Inflammatory macrophage treated with lipopolysaccharide for 1 hour (primary cell): ENCODE data around the gene PAN3.

Experiments
- DNase-seq, 2 donors: peaks; one replicate each; pipeline ENCODE4 v3.0.0-alpha.2; 2020 to 2022

Gene PAN3

DNA sequence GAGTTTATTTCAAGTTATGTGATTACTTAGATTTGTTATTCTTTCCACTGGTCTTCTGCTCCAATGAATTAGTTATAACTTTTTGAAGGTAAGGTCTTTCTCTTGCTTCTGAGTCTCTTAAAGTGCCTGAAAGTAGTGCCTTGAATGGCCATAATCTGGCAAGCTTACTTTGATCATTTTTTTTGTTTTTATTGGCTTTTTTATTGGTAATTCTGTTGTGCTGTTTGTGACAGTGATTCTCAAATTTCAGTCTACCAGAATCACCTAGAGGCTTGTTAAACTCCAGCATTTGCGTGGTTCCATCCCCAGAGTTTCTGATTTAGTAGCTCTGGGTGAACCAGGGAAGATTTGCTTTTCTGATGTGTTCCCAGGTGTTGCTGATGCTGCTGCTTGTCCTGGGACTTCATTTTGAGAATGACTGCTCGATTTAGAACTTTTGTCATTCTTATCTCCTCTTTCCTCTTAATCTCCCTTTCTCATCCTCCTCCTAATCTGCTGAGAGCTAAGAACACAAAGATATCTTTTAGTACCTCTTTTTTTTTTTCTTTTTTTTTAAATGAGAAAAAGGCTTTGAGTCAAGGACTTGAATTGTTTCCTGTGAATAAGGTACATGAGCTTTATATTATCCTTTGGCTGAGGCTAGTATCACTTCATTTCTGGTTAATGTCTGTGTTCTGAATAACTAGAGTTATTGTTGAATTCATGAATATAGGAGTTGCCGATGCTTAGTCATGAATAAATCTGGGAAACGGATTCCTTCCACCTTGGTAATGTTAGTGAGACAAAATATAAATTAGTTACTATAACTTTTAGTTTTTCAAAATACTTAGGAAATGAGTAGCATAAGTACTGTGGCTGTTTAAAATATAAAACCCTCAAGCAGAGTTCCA lies 91.4 kb downstream of the PAN3 start:
- DNase-seq, result no peak

DNA sequence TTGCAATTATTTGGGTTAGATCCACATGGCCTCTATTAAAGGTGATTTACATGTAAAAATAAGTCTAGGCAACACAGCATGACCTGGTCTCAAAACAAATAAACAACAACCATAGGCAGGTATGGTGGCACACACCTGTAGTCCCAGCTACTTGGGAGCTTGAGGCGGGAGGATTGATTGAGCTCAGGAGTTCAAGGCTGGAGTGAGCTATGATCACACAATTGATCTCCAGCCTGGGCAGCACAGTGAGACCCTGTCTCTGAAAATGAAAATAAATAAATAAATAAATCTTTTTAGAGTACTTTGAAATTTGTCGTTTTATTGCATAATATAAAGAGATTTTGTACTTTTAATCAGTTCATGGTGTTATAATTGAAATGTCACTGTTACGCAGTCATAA lies 93.3 kb downstream of the PAN3 start:
- DNase-seq, result no peak

DNA sequence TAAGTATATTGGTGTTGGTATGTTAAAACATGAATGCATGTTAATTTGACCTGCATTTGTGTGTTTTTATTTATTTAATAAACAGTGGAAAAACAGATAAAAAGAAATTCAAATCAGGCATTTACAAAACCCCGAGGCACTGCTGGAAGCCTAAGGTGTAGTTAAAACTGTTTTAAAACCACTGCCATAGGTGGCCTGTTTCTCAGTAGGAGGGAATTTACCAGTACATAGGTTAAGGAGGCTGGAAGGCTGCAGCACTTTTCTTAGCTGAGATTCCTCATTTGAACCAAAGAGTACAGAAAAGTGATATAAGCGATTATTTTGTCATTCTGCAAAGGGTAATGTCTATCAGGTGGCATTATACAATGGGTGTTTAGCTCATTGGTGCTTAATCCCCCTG lies 99.6 kb downstream of the PAN3 start:
- no peak for DNase-seq

DNA sequence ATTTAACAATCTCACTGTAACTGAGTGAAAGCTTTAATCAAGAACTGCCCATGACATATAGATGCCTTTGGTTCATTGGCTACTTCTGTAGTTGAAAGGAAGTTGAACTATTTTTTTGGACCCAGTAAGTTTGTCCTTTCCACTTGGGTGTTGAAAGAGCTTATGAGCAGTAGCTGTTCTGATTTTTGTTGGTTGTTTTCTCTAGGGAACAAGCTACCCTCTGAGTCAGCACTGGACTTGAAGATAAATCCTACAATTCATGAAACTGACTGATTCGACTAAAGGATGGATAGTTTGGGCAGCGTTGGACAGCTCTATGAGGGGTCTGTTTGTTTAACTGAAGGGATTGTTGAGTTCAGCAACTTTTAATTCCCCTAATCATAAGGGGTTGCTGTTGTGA lies 101.0 kb downstream of the PAN3 start:
- peak; percentile 10 to 13 for DNase-seq

DNA sequence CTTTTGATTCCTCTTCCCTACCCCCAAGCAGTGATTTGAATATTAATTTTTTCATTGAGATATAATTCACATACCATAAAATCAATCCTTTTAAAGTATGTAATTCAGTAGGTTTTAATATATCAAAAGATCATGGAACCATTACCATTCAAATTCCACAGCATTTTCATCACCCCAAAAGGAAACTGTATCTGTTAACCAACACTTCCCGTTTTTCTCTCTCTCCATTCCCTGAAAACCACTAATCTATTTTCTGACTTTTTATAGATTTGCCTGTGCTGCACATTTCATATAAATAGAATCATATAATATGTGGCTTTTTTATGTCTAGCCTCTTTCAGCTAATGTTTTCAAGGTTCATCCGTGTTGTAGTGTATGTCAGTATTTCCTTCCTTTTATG lies 107.1 kb downstream of the PAN3 start:
- no peak for DNase-seq

DNA sequence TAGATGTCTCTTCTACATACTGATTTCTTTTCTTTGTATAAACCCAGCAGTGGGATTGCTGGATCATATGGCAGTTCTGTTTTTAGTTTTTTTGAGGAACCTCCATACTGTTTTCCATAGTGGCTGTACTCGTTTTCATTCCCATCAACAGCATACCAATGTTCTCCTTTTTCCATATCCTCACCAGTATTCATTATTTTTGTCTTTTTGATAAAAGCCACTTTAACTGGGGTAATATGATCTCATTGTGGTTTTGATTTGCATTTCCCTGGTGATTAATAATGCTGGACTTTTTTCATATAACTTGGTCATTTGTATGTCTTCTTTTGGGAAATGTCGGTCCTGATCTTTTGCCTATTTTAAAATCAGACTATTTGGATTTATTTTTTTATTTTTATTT lies 108.5 kb downstream of the PAN3 start:
- DNase-seq, result no peak

DNA sequence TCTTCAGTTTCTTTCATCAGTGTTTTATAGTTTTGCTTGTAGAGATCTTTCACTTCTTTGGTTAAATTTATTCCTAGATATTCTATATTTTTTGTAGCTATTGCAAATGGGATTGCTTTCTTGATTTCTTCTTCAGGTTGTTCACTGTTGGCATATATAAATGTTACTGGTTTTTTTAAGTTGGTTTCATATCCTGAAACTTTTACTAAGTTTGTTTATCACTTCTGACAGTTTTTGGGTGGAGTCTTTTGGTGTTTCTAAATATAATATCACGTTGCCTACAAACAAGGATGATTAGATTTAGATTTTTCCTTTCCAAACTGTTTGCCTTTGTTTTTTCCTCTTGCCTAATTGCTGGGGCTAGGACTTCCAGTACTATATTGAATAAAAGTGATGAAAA lies 109.7 kb downstream of the PAN3 start:
- no peak for DNase-seq

DNA sequence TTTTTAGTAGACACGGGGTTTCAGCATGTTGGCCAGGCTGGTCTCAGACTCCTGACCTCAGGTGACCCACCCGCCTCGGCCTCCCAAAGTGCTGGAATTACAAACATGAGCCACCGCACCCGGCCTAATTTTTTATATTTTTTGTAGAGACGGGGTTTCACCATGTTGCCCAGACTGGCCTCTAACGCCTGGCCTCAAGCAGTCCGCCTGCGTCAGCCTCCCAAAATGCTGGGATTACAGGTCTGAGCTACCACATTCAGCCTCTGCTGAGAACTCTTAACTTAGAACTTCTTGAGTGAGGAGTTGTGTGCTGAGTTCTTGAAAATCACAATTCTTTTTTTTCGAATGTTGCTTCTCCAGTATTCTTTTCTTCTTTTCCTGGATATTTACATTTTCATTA lies 112.2 kb downstream of the PAN3 start:
- no peak for DNase-seq

DNA sequence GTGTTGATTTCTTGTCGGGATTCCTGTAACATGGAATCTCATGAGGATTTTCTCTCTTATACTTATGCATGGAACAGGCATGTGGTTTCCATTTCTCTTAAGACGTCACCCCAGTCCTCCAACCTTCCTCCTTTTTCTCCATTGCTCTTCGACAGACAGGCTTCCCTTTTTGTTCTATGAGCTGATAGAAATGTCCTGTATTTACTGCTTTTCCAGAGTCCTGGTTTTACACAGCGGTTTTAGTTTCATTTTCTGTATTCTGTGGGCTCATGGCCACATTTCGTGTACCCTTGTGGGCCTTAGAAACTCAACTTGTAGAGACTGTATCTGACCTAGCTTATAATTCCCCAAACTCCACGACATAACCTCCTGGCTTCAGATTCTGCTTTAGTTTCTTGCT lies 113.1 kb downstream of the PAN3 start:
- DNase-seq, result peak; percentile 61 to 65

DNA sequence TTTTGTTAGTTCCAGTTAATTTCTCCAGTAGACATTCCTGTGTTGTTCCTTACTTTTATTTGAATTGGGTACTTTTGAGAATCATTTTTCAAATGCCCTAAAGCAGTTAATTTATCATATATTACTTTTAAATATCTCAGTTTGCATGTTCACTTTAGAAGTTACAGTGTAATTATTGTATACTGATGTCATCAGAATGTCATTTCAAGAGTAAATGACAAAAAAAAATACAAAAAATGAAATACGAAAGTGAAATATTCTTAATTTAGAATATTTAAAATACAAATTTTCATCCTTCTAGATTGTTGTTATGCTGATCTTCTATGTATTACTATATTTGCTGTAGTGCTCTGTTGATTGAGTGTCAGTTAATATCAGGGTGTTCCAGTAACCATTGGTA lies 114.2 kb downstream of the PAN3 start:
- DNase-seq, result no peak

DNA sequence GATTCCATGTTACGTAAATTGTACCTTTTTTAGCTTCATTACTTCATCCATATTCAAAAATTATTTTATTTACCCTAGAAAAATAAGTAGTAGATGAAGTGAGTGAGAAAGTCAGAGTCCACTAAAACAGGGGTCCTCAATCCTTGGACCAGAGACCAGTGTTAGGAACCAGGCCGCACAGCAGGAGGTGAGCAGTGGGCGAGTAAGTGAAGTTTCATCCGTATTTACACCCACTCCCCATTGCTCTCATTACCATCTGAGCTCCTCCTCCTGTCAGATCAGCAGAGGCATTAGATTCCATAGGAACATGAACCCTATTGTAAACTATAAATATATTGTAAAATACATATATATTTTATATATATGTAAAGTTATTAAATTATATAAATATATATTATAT lies 119.0 kb downstream of the PAN3 start:
- no peak for DNase-seq

DNA sequence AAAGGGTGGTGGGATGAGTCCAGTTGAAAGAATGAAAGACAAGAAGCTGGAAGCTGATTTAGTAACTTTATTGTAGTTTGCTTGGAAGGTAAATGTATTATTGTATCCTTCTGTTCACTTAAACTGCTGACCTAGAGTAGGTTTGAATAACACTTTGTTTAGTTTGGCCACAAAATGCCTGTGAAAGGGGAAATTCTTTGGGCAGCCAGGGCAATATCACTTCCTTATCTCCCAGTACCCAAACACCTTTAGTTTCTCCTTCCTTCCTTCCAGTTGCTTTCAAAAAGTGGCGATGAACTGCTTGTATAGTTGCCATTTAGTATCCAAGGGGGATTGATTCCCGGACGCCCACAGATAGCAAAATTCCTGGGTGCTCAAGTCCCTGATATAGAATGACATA lies 120.1 kb downstream of the PAN3 start:
- no peak for DNase-seq

DNA sequence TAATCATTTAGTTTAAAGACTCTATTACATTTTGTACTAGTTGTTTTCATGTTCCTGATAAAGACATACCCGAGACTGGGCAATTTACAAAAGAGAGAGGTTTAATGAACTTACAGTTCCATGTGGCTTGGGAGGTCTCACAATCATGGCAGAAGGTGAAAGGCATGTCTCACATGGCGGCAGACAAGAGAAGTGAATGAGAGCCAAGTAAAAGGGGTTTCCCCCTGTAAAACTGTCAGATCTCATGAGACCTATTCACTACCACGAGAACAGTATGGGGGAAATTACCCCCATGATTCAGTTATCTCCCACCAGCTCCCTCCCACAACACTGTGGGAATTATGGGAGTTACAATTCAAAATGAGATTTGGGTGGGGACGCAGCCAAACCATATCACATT lies 129.2 kb downstream of the PAN3 start:
- peak in 1 of 2 donors; percentile 13 for DNase-seq

DNA sequence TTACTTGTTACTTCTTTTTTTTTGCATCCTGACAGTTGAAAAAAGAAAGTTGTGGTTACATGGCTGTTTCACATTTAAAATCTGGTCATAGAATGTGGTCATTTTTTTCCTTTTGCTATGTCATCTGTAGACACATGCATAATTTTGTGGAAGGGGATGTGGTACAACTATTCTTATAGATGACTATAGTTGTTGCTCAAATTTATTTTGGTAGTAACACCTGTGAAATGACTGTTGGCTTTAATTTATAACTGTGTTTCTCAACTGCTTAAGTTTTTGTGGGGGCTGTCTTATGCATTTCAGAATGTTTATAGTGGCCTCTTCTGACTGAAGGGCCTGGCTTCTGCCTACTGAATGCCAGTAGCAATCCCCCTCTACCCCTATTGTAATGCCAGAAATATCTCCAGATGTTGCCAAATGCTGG lies 130.5 kb downstream of the PAN3 start:
- peak; percentile 63 to 66 for DNase-seq

DNA sequence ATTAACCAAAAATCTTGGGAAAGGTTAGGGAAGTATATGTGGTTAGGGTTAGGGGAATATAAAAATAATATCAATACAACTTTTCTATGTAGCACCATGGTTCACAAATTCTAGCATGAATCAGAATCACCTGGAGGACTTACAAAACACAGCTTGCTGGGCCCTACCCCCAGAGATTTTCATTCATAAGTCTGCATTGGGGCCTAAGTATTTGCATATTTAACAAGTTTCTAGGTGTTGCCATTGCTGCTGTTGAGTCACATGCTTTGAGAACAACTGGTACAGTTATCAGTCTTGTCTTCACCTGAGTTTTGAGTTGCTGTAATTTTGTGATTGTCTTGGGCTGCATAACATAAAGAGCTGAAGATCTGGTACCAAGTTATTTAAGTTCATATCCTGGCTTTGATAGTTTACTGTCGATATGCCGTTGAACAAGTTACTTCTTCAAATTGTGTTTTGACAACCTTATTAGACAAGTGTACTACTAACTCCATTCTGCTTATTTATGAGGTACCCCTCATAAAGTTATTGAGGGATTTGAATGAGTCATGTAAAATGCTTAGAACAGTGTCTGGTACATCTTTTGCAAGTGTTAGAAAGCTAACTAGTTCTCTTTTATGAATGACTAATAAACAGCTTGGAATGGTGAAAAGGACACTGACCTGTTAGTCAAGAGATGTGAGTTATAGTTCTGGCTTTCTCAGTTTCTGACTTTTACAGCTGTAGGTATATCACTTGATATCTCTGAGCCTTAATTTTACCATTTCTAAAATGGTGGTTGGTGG lies 132.9 kb downstream of the PAN3 start:
- peak; percentile 18 to 24 for DNase-seq

DNA sequence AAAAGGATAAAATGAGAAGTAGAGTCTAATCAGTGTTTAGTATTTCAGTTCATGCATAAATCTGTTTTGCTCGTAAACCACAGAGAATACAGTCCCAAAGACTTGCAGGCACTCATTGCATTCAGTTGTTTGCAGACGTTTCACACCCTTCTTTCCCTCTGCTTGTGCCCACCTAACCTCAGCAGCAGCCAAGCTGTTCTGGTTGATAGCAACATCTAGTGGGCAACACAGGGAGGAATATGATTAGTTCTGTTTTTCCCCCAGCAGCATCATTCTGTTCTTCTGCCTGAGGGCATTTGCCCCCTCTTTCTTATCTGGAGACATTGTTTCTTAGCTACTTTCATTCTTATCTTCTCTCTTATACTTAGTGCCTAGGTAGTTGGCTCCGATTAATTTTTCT lies 135.6 kb downstream of the PAN3 start:
- DNase-seq, result no peak

DNA sequence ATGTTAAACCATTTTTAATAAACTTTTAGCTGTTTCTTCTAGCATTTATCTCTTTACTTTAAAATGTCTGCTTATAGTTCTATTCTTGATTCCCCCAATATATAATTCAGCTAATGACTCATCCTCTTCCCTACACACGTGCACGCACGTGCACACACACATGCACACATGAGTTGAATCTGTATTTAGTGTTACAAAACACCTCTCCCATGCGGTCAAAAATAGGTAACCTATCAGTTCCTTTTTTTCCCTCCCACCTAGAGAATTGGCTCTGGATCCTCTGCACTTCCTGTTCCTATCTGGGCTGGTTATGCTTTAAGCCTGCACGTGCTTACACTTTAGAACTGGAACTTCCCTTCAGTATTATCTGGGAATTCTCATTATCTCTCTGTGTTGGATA lies 144.1 kb downstream of the PAN3 start:
- DNase-seq, result peak; percentile 18 to 37

DNA sequence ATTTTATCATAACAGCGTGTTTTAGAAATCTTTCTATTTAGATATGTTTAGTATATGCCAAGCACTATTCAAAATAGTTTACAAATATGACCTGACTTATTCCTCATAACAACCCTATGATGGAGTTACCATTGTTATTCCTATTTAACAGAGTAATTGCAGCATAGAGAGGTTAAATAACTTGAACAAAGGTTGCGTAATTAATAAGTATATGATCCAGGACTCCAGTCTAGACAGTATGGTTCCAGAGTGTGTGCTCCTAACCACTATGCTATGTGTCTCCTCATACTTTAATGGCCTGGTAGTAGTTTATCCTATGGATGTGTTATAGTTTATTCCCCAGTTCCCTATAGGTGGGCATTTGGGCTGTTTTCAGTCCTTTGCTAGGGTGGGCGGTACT lies 145.3 kb downstream of the PAN3 start:
- DNase-seq, result no peak

DNA sequence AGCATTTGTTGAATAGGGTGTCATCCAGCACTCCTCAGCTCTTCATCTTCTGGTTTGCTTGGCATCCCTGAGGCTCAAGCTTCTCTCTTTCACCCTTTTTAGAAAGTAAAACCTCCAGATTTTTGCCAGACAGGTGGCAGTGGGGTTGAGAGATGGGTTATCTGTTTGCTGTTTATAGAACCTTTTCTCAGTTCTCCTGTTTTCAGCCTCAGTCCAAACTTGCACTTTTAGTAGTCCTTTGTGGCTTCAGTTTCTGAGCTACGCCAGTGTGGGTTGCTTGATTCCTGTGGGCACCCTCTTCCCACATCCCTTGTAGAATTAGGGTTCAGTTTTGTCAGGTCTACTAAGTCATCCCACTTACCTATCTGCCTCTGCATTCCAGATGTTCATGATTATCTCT lies 147.9 kb downstream of the PAN3 start:
- DNase-seq, result no peak

DNA sequence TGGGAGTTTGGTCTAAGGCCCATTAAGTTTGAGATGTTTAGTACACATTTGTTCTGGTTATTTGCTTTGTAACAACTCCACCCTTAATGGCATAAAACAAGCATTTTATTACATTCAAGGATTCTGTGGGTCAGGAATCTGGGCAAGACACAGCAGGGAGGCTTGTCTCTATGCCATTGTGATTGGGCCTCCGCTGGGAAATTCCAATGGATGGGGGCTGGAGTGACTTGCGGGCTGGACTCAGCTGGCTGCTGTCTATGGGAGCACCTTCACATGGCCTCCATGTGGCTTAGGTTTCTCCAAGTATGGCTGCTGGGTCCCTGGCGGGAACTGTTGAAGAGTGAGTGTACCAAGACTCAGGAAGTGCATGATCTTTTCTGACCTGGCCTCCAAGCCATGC lies 159.0 kb downstream of the PAN3 start:
- DNase-seq, result no peak

DNA sequence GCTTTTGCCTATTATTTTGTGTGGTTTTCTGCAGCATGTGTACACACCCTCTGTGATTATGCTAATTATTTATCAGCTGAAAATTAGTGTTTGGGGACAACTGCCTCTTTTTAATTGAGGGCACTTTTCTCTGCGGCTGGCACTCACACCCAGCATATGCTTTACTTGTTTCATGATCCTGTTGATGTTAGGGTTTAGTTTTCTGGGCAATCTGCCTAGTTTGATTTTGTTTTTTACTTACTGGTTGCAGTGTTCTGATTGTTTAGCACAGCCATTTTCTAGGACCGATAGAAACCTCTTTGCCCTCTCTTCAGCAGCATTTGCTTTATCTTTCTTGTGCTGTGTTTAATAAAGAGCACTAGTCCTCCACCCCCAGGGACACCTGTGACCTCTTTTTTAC lies 161.6 kb downstream of the PAN3 start:
- DNase-seq, result no peak

DNA sequence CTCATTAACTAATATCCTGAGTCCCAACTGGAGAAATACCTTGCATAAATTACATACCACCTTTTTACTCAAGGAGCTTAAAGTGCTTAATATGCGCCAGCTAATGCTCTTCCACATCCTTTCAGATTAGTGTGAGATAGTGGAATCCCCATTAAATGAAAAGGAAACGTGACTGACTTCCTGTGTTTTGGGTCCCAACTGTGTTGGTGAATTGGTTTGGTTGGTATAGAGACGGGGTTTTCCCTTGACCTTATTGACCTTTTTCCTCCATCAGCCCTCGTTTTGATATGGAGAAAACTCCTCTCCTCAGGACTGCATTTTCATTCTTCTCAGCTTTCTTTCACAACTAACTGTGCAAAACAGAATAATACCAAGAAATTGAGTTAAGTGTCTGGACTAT lies 163.5 kb downstream of the PAN3 start:
- no peak for DNase-seq

DNA sequence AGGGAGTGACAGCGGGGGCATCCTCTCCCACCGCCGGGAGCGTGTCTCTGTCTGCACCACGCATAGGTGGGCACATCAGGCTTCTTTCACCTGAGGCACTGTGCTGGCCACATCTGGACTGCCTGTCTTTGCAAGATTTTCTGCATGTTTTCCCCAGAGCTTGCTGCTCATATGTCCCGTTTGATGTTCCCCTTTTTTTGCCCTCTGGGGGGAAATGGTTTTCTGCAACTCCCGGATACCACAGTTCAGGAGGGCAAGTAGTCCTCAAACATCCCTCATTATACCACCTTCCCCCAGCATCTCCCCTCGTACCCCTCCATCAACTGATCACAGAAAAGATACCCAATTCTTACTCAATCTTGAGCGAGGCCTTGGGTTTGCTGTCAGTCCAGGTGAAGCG lies 168.0 kb downstream of the PAN3 start:
- DNase-seq, result no peak

DNA sequence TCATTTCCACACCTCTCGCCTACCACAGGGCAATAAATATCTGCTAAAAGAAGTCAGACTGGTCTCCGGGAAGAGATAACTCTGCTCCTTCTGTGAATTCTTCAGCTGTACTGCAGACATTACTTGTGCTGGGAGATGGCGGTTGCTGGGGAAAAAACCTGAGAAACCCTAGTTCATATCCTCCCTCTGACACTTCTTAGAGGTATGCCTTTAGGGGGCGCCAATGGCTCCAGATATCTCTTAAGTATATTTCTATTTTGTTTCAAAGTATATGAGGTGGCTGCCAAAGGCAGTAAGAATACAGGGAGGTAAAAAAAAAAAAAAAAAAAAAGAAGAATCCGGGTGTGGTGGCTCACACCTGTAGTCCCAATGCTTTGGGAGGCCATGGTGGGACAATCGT lies 175.2 kb downstream of the PAN3 start:
- peak in 1 of 2 donors; percentile 50 for DNase-seq
